Stimulated activated CD4-positive, alpha-beta T cell treated with anti-CD3 and anti-CD28 coated beads, Interleukin-1b, Interleukin-23, amount 100 ng/mL, for 4 hours (primary cell): Measurements from ENCODE around the gene NDUFA8.

ENCODE experiments used
- DNase-seq, 2 donors: peaks; one replicate each; pipeline ENCODE4 v3.0.0-alpha.2; 2020; ENCODE audit warnings: low read depth in 2 of 2

The NDUFA8 gene

GRCh38 chr9:122184551-122184950, 25.0 kb upstream of the NDUFA8 start:
- no peak for DNase-seq

GRCh38 chr9:122183501-122183900, 23.9 kb upstream of the NDUFA8 start:
- DNase-seq = no peak

- DNase-seq = no peak
Measured at GRCh38 chr9:122180633-122181032, 21.1 kb upstream of the NDUFA8 start.

- DNase-seq = no peak
Measured at GRCh38 chr9:122179690-122180074, 20.1 kb upstream of the NDUFA8 start.

- DNase-seq = no peak
Measured at GRCh38 chr9:122179054-122179689, 19.6 kb upstream of the NDUFA8 start.

- no peak for DNase-seq
Measured at GRCh38 chr9:122176916-122177315, 17.3 kb upstream of the NDUFA8 start.

- DNase-seq = no peak
Measured at GRCh38 chr9:122173670-122174069, 14.1 kb upstream of the NDUFA8 start.

- no peak for DNase-seq
Measured at GRCh38 chr9:122172131-122172530, 12.6 kb upstream of the NDUFA8 start.

GRCh38 chr9:122168356-122168755, 8.8 kb upstream of the NDUFA8 start:
- no peak for DNase-seq

- no peak for DNase-seq
Measured at GRCh38 chr9:122164286-122164685, 4.7 kb upstream of the NDUFA8 start.

- no peak for DNase-seq
Measured at GRCh38 chr9:122162415-122162814, 2.8 kb upstream of the NDUFA8 start.

GRCh38 chr9:122159925-122160246, 307 bp upstream of the NDUFA8 start:
- no peak for DNase-seq

GRCh38 chr9:122158202-122158601, 1.4 kb downstream of the NDUFA8 start:
- DNase-seq = peak; percentile 3 to 5

GRCh38 chr9:122155796-122156195, 3.8 kb downstream of the NDUFA8 start:
- no peak for DNase-seq

GRCh38 chr9:122151267-122151828, 8.2 kb downstream of the NDUFA8 start:
- no peak for DNase-seq

GRCh38 chr9:122145592-122145863, 14.1 kb downstream of the NDUFA8 start:
- no peak for DNase-seq

GRCh38 chr9:122144836-122145591, 14.6 kb downstream of the NDUFA8 start:
- DNase-seq = no peak

- DNase-seq = no peak
Measured at GRCh38 chr9:122143876-122144405, 15.6 kb downstream of the NDUFA8 start.

- DNase-seq = no peak
Measured at GRCh38 chr9:122143296-122143695, 16.3 kb downstream of the NDUFA8 start.

- no peak for DNase-seq
Measured at GRCh38 chr9:122141671-122142070, 17.9 kb downstream of the NDUFA8 start.

GRCh38 chr9:122140368-122141193, 19.0 kb downstream of the NDUFA8 start:
- no peak for DNase-seq

- DNase-seq = no peak
Measured at GRCh38 chr9:122138560-122139268, 20.9 kb downstream of the NDUFA8 start.
